ENCODE results near the gene FOSB. TPM values are rescaled to one million over a fixed set of nuclear protein-coding genes. Genes with fewer than 3 reads are reported as not detected.

FOSB gene
- total and polyA plus RNA-seq, 9 of the 15 experiments (the other 6 are each of a cell fraction or from before 2014, with no cell fraction given) = 0.11 to 2.7 (median 0.73) TPM

GRCh38 chr19:45501730-45502014, 33.9 kb downstream of the FOSB start (continued):
- TF ChIP-seq, protein P1, sequence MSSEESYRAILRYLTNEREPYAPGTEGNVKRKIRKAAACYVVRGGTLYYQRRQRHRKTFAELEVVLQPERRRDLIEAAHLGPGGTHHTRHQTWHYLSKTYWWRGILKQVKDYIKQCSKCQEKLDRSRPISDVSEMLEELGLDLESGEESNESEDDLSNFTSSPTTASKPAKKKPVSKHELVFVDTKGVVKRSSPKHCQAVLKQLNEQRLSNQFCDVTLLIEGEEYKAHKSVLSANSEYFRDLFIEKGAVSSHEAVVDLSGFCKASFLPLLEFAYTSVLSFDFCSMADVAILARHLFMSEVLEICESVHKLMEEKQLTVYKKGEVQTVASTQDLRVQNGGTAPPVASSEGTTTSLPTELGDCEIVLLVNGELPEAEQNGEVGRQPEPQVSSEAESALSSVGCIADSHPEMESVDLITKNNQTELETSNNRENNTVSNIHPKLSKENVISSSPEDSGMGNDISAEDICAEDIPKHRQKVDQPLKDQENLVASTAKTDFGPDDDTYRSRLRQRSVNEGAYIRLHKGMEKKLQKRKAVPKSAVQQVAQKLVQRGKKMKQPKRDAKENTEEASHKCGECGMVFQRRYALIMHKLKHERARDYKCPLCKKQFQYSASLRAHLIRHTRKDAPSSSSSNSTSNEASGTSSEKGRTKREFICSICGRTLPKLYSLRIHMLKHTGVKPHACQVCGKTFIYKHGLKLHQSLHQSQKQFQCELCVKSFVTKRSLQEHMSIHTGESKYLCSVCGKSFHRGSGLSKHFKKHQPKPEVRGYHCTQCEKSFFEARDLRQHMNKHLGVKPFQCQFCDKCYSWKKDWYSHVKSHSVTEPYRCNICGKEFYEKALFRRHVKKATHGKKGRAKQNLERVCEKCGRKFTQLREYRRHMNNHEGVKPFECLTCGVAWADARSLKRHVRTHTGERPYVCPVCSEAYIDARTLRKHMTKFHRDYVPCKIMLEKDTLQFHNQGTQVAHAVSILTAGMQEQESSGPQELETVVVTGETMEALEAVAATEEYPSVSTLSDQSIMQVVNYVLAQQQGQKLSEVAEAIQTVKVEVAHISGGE (CRISPR knock-in tag; IDR thresholded peaks at IDR 0.05) = no peak
- peak; percentile 85 for TF ChIP-seq NFYB (IDR thresholded peaks at IDR 0.05; ENCODE audit: extremely low read depth, insufficient read length)
- no peak for TF ChIP-seq LARP7 (IDR thresholded peaks at IDR 0.05)
- TF ChIP-seq MTA1 (IDR thresholded peaks at IDR 0.05; ENCODE audit: borderline replicate concordance) = no peak
- no peak for TF ChIP-seq HSF4 (CRISPR knock-in tag; IDR thresholded peaks at IDR 0.05; ENCODE audit: borderline replicate concordance)
- no peak for TF ChIP-seq ZNF263 (CRISPR knock-in tag; IDR thresholded peaks at IDR 0.05; ENCODE audit: borderline replicate concordance)
- no peak for TF ChIP-seq ZNF232 (CRISPR knock-in tag; IDR thresholded peaks at IDR 0.05)
- TF ChIP-seq ZBTB2 (IDR thresholded peaks at IDR 0.05) = no peak
- TF ChIP-seq FOXJ3 (CRISPR knock-in tag; IDR thresholded peaks at IDR 0.05) = no peak
- TF ChIP-seq, protein P2, sequence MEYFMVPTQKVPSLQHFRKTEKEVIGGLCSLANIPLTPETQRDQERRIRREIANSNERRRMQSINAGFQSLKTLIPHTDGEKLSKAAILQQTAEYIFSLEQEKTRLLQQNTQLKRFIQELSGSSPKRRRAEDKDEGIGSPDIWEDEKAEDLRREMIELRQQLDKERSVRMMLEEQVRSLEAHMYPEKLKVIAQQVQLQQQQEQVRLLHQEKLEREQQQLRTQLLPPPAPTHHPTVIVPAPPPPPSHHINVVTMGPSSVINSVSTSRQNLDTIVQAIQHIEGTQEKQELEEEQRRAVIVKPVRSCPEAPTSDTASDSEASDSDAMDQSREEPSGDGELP (CRISPR knock-in tag; IDR thresholded peaks at IDR 0.05; ENCODE audit: borderline replicate concordance) = 0 out of 2 replicates have a peak, but pooled peaks have one; percentile 24
- no peak for TF ChIP-seq HMG20B (CRISPR knock-in tag; IDR thresholded peaks at IDR 0.05)
- no peak for TF ChIP-seq POLR2AphosphoS5 (IDR thresholded peaks at IDR 0.05; ENCODE audit: control insufficient read depth, insufficient read depth, low read depth, low read length)
- TF ChIP-seq ZNF444 (CRISPR knock-in tag; IDR thresholded peaks at IDR 0.05) = no peak
